Gastroesophageal sphincter (tissue), 4 donors: ENCODE data around the gene SRI. TPM values are rescaled to one million over a fixed set of nuclear protein-coding genes. Genes with fewer than 3 reads are reported as not detected.

Source experiments
- ATAC-seq: fragments of 150-250 bp; one replicate; pipeline ENCODE4 v1.9.1; 2016; ENCODE audit warnings: mild to moderate bottlenecking, moderate library complexity
- H3K27ac ChIP-seq, 4 donors: fragments of 200-600 bp; sonication (generic) in 3 of 4; 1 replicate in 3 of 4; 2 replicates in 1 of 4; pipeline ENCODE4 v1.5.1; 2016 to 2019
- H3K27me3 ChIP-seq: fragments of 200-600 bp; sonication (generic); one replicate; pipeline ENCODE4 v1.5.1; 2019
- H3K36me3 ChIP-seq, 2 donors: fragments of 200-600 bp; sonication (generic); one replicate each; pipeline ENCODE4 v1.5.1; 2019; ENCODE audit warnings: control low read depth in 1 of 2
- H3K4me1 ChIP-seq, 3 donors: fragments of 200-600 bp; sonication (generic); 1 replicate in 2 of 3; 2 replicates in 1 of 3; pipeline ENCODE4 v1.5.1; 2016 to 2019; ENCODE audit warnings: control low read depth in 2 of 3
- H3K4me3 ChIP-seq, 2 donors: fragments of 200-600 bp; sonication (generic); one replicate each; pipeline ENCODE4 v1.5.1; 2019; ENCODE audit warnings: mild to moderate bottlenecking in 1 of 2, moderate library complexity in 1 of 2
- H3K9me3 ChIP-seq, 3 donors: fragments of 200-600 bp; sonication (generic); one replicate each; pipeline ENCODE4 v1.5.1; 2017 to 2019; ENCODE audit warnings: control low read depth in 2 of 3
- EP300 ChIP-seq: sonication (generic); formaldehyde crosslinking; IDR thresholded peaks from one replicate; pipeline ENCODE4 v1.6.1; 2017; ENCODE audit warnings: antibody characterized with exemption, mild to moderate bottlenecking
- POLR2A ChIP-seq, 2 donors: fragments of 450-650 bp; IDR thresholded peaks; one replicate each; pipeline ENCODE4 v1.6.1; 2017; ENCODE audit warnings: antibody characterized with exemption in 2 of 2, mild to moderate bottlenecking in 2 of 2, moderate library complexity in 1 of 2
- POLR2AphosphoS5 ChIP-seq: sonication (generic); formaldehyde crosslinking; IDR thresholded peaks from one replicate; pipeline ENCODE4 v1.6.1; 2017; ENCODE audit warnings: antibody characterized with exemption
- WGBS, 2 donors: methylation state at CpG; one replicate each; pipeline ENCODE4 v1.1.5; 2018; ENCODE audit warnings: low coverage in 1 of 2; 5-methylcytosine and 5-hydroxymethylcytosine counted together
- total RNA-seq, 4 donors: library from RNA; depleted of rRNA; stranded (reverse); fragments of >200 nt; gene quantifications; one replicate each; pipeline ENCODE4 v1.1.0, GENCODE V29; 2016
- TF ChIP-seq, protein P1 (sequence below), 4 experiments: fragments of 200-600 bp in 2 of 4; fragments of 450-650 bp in 2 of 4; sonication (generic) in 1 of 4; IDR thresholded peaks; one replicate each; pipeline ENCODE4 v1.5.1; 2017 to 2019; ENCODE audit warnings: antibody characterized with exemption in 4 of 4, mild to moderate bottlenecking in 2 of 4, moderate library complexity in 2 of 4

Gene SRI
- total RNA-seq, 4 donors from 2014 or later: 35.2 to 72.5 (median 63.2) TPM

- Histone ChIP-seq H3K36me3 (peaks cover 13 to 97% of the 10 kb centered on the region in 2 donors), H3K27me3 (no peaks in the 10 kb centered on the region), H3K27ac (no peak overlapping the region), H3K4me3 (no peak overlapping the region), H3K4me1 (no peaks in the 10 kb centered on the region), H3K9me3 (no peaks in the 10 kb centered on the region)
- TF ChIP-seq, protein P1, sequence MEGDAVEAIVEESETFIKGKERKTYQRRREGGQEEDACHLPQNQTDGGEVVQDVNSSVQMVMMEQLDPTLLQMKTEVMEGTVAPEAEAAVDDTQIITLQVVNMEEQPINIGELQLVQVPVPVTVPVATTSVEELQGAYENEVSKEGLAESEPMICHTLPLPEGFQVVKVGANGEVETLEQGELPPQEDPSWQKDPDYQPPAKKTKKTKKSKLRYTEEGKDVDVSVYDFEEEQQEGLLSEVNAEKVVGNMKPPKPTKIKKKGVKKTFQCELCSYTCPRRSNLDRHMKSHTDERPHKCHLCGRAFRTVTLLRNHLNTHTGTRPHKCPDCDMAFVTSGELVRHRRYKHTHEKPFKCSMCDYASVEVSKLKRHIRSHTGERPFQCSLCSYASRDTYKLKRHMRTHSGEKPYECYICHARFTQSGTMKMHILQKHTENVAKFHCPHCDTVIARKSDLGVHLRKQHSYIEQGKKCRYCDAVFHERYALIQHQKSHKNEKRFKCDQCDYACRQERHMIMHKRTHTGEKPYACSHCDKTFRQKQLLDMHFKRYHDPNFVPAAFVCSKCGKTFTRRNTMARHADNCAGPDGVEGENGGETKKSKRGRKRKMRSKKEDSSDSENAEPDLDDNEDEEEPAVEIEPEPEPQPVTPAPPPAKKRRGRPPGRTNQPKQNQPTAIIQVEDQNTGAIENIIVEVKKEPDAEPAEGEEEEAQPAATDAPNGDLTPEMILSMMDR (IDR thresholded peaks at IDR 0.05): no peak
- TF ChIP-seq POLR2AphosphoS5 (no peak), POLR2A (IDR thresholded peaks at IDR 0.05) (no peak), EP300 (no peak)
- no peak for ATAC-seq
- WGBS, 2 donors: 92 to 94% methylated on average over 3 of the region's 3 CpGs
These were observed 11.3 kb downstream of the SRI start for GRCh38 chr7:88208521-88208920.

DNA sequence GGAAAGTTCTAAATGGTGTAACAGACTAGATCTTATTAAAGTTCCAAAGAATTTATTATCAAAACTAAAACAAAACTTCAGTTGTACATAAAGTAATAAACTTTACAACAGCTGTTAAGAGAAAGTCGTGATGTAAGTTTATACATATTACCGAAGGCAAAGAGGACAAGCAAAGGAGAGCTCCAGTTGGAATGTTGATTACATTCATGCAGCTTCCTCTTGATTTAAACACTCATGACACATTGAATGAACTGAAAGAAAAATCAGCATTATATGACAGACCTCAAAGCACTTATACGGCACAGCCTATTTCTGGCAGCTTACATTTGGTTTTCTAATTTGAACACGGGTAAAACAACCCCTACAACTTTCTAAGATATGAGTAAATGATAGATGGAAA is 13.6 kb downstream of the SRI start:
- Histone ChIP-seq H3K4me3 (no peak overlapping the region), H3K27ac (no peak overlapping the region), H3K9me3 (no peaks in the 10 kb centered on the region), H3K27me3 (no peaks in the 10 kb centered on the region), H3K36me3 (peaks cover 11 to 91% of the 10 kb centered on the region in 2 donors), H3K4me1 (no peaks in the 10 kb centered on the region)
- 24 to 54% methylated on average over 4 of the region's 4 CpGs for WGBS, 2 donors
- TF ChIP-seq EP300: no peak
- TF ChIP-seq, protein P1 (IDR thresholded peaks at IDR 0.05): no peak
- no peak for TF ChIP-seq POLR2AphosphoS5
- no peak for ATAC-seq

DNA sequence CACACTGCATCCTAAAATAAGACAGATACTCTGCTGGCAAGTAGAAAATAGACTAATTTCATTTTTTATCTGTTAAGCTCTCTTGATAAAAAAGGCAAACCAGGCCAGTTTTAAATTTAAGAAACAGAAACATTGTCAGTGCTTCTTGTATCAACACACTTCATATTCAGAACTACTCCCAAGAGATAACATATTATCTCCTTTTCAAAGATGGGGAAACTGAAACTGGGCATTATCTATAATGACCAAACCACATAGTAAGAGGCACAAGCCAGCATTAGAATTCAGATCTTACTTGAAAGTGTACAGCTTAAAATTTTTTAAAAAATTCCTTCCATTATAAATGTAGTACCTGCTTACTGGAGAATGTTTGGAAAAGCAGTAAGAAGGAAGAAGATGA is 14.7 kb downstream of the SRI start:
- H3K4me3 ChIP-seq: no peak overlapping the region
- H3K27me3 ChIP-seq: no peaks in the 10 kb centered on the region
- H3K36me3 ChIP-seq: peaks cover 11 to 88% of the 10 kb centered on the region in 2 donors
- no peaks in the 10 kb centered on the region for H3K4me1 ChIP-seq
- no peaks in the 10 kb centered on the region for H3K9me3 ChIP-seq
- TF ChIP-seq, protein P1 (IDR thresholded peaks at IDR 0.05): no peak
- TF ChIP-seq EP300 (no peak), POLR2A (IDR thresholded peaks at IDR 0.05) (no peak), POLR2AphosphoS5 (no peak)
- no peak overlapping the region for H3K27ac ChIP-seq
- no peak for ATAC-seq

- TF ChIP-seq EP300: no peak
- TF ChIP-seq, protein P1 (IDR thresholded peaks at IDR 0.05): no peak
- no peak for TF ChIP-seq POLR2AphosphoS5
- no peak for TF ChIP-seq POLR2A (IDR thresholded peaks at IDR 0.05)
- H3K27ac ChIP-seq: no peak overlapping the region
- no peak for ATAC-seq
- H3K27me3 ChIP-seq: no peaks in the 10 kb centered on the region
- H3K4me3 ChIP-seq: no peak overlapping the region
- 64 to 100% methylated on average over 2 to 3 of the region's 3 CpGs for WGBS, 2 donors
- H3K4me1 ChIP-seq: no peaks in the 10 kb centered on the region
- peaks cover 11 to 83% of the 10 kb centered on the region in 2 donors for H3K36me3 ChIP-seq
- no peaks in the 10 kb centered on the region for H3K9me3 ChIP-seq
These were observed 15.2 kb downstream of the SRI start for GRCh38 chr7:88204525-88205110.

- WGBS, 2 donors: 90% methylated on average over 2 to 4 of the region's 4 CpGs
- no peak for ATAC-seq
- peaks cover 11 to 71% of the 10 kb centered on the region in 2 donors for H3K36me3 ChIP-seq
- no peak overlapping the region for H3K4me3 ChIP-seq
- no peaks in the 10 kb centered on the region for H3K4me1 ChIP-seq
- H3K9me3 ChIP-seq: no peaks in the 10 kb centered on the region
- TF ChIP-seq POLR2AphosphoS5 (no peak), EP300 (no peak), POLR2A (IDR thresholded peaks at IDR 0.05) (no peak)
- TF ChIP-seq, protein P1 (IDR thresholded peaks at IDR 0.05): no peak
- no peak overlapping the region for H3K27ac ChIP-seq
- no peaks in the 10 kb centered on the region for H3K27me3 ChIP-seq
These were observed 16.4 kb downstream of the SRI start for GRCh38 chr7:88203401-88203800.
